Caco-2 (cell line): ENCODE measurements around the gene FHOD1. TPM values are rescaled to one million over a fixed set of nuclear protein-coding genes. Genes with fewer than 3 reads are reported as not detected.
A peak's percentile ranks its signal among the peaks of the same experiment; 100 is the strongest.

Experiments
- BruUV-seq: library from RNA; stranded (reverse); fragments of 400-500 nt; replicated peaks from 2 replicates; lab custom pipeline; 2021; lab: Mats Ljungman, UMichigan
- CTCF ChIA-PET: fragments of 300-600 bp; sonication (Branson Sonifier 250); formaldehyde crosslinking; loops from one replicate; lab custom pipeline; 2022; ENCODE audit warnings: antibody characterized with exemption; lab: Charles Lee
- POLR2A ChIA-PET: fragments of 300-600 bp; sonication (Branson Sonifier 250); formaldehyde crosslinking; loops from one replicate; lab custom pipeline; 2022; ENCODE audit warnings: antibody characterized with exemption; lab: Charles Lee
- DNase-seq, 2 experiments: peaks; one replicate each; pipeline versions ENCODE4 v3.0.0 to v3.0.0-alpha.2; 2020 to 2022
- H3K27me3 ChIP-seq: replicated peaks from 2 replicates; pipeline ENCODE4 v1.6.0; 2011; ENCODE audit warnings: low read length; ENCODE audit not compliant: control insufficient read depth, insufficient read depth
- H3K36me3 ChIP-seq: 2 replicates; pipeline ENCODE4 v1.5.1; 2011; ENCODE audit warnings: low read length; ENCODE audit not compliant: control insufficient read depth, insufficient read depth
- H3K4me1 ChIP-seq: fragments of 250-450 bp; sonication (Bioruptor Pico); 2 replicates; pipeline ENCODE4 v1.5.1; 2020; ENCODE audit warnings: mild to moderate bottlenecking
- H3K4me3 ChIP-seq: 2 replicates; pipeline ENCODE4 v1.5.1; 2011; ENCODE audit warnings: low read depth, mild to moderate bottlenecking, control low read depth, low read length
- H3K9me3 ChIP-seq: fragments of 250-450 bp; sonication (Bioruptor Pico); 2 replicates; pipeline ENCODE4 v1.5.1; 2020; ENCODE audit warnings: mild to moderate bottlenecking, moderate library complexity
- H3K27ac Mint-ChIP-seq: one replicate; pipeline ENCODE4 v1.8.0; 2022; ENCODE audit warnings: mixed read lengths; ENCODE audit not compliant: unreplicated experiment
- H3K27me3 Mint-ChIP-seq: one replicate; pipeline ENCODE4 v1.8.0; 2022; ENCODE audit warnings: mixed read lengths; ENCODE audit not compliant: insufficient read depth, unreplicated experiment
- H3K36me3 Mint-ChIP-seq: one replicate; pipeline ENCODE4 v1.8.0; 2022; ENCODE audit warnings: mild to moderate bottlenecking, mixed read lengths; ENCODE audit not compliant: insufficient read depth, unreplicated experiment
- H3K4me1 Mint-ChIP-seq: one replicate; pipeline ENCODE4 v1.8.0; 2022; ENCODE audit warnings: low read depth, mixed read lengths; ENCODE audit not compliant: unreplicated experiment
- H3K4me3 Mint-ChIP-seq: one replicate; pipeline ENCODE4 v1.8.0; 2022; ENCODE audit warnings: mild to moderate bottlenecking, moderate library complexity, mixed read lengths; ENCODE audit not compliant: unreplicated experiment
- H3K9me3 Mint-ChIP-seq: one replicate; pipeline ENCODE4 v1.8.0; 2022; ENCODE audit warnings: mixed read lengths; ENCODE audit not compliant: unreplicated experiment
- intact Hi-C: fragments of 100-400 bp; cut with micrococcal nuclease; formaldehyde crosslinking; loops from one replicate; pipeline ENCODE4 v1.10.0; 2022; ENCODE audit not compliant: unreplicated experiment
- total RNA-seq: library from RNA; stranded (reverse); gene quantifications from 2 replicates; pipeline ENCODE4 v1.2.3, GENCODE V29; 2022
- TF ChIP-seq, protein P1 (sequence below), 2 experiments: fragments of 200-600 bp in 1 of 2; IDR thresholded peaks; 1 replicate in 1 of 2; 2 replicates in 1 of 2; pipeline versions ENCODE4 v1.5.1 to v1.8.0; 2011 to 2022; ENCODE audit warnings: antibody characterized with exemption in 1 of 2, control low read depth in 1 of 2, inconsistent platforms in 1 of 2, low read depth in 1 of 2, low read length in 1 of 2, mild to moderate bottlenecking in 1 of 2, moderate library complexity in 1 of 2; ENCODE audit not compliant: insufficient read depth in 1 of 2, severe bottlenecking in 1 of 2, unreplicated experiment in 1 of 2

Gene FHOD1
- total RNA-seq, 1 experiment from 2014 or later = 69.0 TPM

DNA sequence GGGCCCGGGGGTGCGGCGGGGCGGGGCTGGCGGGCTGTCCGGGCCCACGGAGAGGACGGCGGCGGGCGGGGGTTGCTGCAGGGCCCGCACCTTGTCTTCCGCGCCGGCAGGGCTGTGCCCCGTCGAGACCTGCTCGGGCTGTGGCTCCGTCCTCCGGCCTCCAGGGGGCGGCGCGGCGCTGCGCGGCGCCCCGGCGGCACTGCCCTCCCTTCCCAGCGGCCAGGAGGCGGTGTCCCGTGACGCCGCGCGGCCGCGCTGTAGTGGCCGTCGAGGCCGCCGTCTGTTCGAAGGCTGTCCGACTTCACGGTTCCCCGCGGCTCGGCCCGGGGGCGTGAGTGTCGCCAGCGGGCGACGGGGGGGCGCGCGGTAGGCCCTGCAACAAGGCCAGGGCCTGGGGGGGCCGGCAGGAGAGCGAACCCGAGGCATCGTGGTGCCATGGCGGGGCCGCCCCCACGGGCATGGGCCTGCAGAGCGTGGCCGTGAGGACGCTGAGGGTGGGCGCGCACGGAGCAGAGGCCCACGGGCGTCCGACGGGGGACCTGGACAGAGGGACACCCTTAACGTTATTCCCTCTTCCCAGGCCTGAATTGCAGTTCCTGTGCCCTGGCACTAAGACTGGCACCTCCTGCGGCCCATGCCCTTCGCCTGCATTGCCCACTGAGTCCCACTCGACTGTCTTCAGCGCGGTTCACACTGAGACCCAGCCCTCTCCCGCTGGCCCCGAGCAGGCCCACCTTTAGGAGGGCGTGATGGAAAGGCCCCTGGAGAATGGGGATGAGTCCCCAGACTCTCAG, 32.2 kb upstream of the FHOD1 start, which contains the start of gene PLEKHG4:
TSS of gene PLEKHG4 (plus strand) at position 237 of the 794 bp plus-strand sequence. CDS start at position 750, 513 bp downstream.
- peak; percentile 85 to 93 for DNase-seq
- BruUV-seq = TSS peak; percentile 55
- peaks cover 7% of the 10 kb centered on the region for H3K4me1 Mint-ChIP-seq
- Histone ChIP-seq H3K27me3 (no peaks in the 10 kb centered on the region), H3K4me1 (peaks cover 20% of the 10 kb centered on the region), H3K4me3 (peak within 1 kb of the TSS; percentile 88), H3K9me3 (no peaks in the 10 kb centered on the region), H3K36me3 (peaks cover 3% of the 10 kb centered on the region; the same call in 1 of the 2 replicates)
- no peaks in the 10 kb centered on the region for H3K9me3 Mint-ChIP-seq
- POLR2A ChIA-PET = interaction anchor here (0.6 to 1.6 kb wide), 2 partner anchors 19 to 33 kb away, joined by 3 to 5 read pairs; no protein-coding TSS in a partner anchor
- CTCF ChIA-PET = interaction anchor here (0.6 to 1.3 kb wide), 3 partner anchors 11 to 60 kb away, joined by 3 read pairs; no protein-coding TSS in a partner anchor
- H3K27me3 Mint-ChIP-seq = no peaks in the 10 kb centered on the region
- intact Hi-C loops = loop anchor here (2.0 to 5.0 kb wide), 3 partner anchors 19 to 168 kb away; no protein-coding TSS in a partner anchor
- H3K4me3 Mint-ChIP-seq = peak within 1 kb of the TSS; percentile 84
- TF ChIP-seq, protein P1, sequence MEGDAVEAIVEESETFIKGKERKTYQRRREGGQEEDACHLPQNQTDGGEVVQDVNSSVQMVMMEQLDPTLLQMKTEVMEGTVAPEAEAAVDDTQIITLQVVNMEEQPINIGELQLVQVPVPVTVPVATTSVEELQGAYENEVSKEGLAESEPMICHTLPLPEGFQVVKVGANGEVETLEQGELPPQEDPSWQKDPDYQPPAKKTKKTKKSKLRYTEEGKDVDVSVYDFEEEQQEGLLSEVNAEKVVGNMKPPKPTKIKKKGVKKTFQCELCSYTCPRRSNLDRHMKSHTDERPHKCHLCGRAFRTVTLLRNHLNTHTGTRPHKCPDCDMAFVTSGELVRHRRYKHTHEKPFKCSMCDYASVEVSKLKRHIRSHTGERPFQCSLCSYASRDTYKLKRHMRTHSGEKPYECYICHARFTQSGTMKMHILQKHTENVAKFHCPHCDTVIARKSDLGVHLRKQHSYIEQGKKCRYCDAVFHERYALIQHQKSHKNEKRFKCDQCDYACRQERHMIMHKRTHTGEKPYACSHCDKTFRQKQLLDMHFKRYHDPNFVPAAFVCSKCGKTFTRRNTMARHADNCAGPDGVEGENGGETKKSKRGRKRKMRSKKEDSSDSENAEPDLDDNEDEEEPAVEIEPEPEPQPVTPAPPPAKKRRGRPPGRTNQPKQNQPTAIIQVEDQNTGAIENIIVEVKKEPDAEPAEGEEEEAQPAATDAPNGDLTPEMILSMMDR (IDR thresholded peaks at IDR 0.05; ENCODE audit: insufficient read depth in 1 of 2, low read depth in 1 of 2, low read length in 1 of 2, severe bottlenecking in 1 of 2, unreplicated experiment in 1 of 2) = peak; percentile 63 to 94
- H3K27ac Mint-ChIP-seq = peak within 1 kb of the TSS; percentile 66
- H3K36me3 Mint-ChIP-seq = peaks cover 12% of the 10 kb centered on the region

DNA sequence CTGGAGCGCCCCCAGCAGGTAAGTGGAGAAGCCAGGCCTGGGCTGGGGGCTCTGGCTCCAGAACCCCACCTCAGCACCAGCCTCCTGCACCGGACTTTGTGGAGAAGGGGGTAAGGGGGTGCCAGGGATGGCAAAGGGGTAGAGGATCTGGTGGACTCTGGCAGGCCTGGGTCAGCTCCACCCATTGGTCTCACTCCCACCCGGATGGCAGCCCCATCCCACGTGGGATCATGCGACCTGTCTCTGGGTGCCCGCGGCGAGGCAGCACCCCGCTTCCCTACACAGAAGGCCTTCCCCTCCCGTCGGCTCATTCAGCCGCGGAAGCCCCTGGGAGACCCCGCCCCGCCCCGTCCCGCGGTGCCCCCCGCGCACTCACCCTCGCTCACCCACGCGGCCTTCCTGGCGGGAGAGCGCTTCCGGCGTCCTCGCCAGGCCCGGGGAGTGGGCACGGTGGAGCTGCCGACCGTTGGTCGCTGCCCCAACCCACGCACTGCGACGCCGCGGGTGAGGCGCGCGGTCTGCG, 31.6 kb upstream of the FHOD1 start:
- peak; percentile 63 to 64 for DNase-seq
- BruUV-seq = no TSS peak

More for the DNA sequence above, 31.6 kb upstream of the FHOD1 start:
- POLR2A ChIA-PET = interaction anchor here (0.6 to 1.6 kb wide), 3 partner anchors 11 to 32 kb away, joined by 3 to 5 read pairs (median 3); no protein-coding TSS in a partner anchor
- CTCF ChIA-PET = interaction anchor here (0.6 to 1.3 kb wide), 4 partner anchors 19 to 60 kb away, joined by 3 to 11 read pairs (median 4); no protein-coding TSS in a partner anchor
- Mint-ChIP-seq H3K4me1 (peaks cover 7% of the 10 kb centered on the region), H3K36me3 (peaks cover 10% of the 10 kb centered on the region), H3K27me3 (no peaks in the 10 kb centered on the region), H3K9me3 (no peaks in the 10 kb centered on the region), H3K4me3 (peak overlapping the region; percentile 84), H3K27ac (peak overlapping the region; percentile 66)
- intact Hi-C loops = loop anchor here (2.0 to 5.0 kb wide), 3 partner anchors 18 to 168 kb away; no protein-coding TSS in a partner anchor
- Histone ChIP-seq H3K36me3 (peaks cover 2% of the 10 kb centered on the region; the same call in 1 of the 2 replicates), H3K4me3 (peak overlapping the region; percentile 88), H3K27me3 (no peaks in the 10 kb centered on the region), H3K4me1 (peaks cover 20% of the 10 kb centered on the region), H3K9me3 (no peaks in the 10 kb centered on the region)
- TF ChIP-seq, protein P1 (IDR thresholded peaks at IDR 0.05; ENCODE audit: insufficient read depth in 1 of 2, low read depth in 1 of 2, low read length in 1 of 2, severe bottlenecking in 1 of 2, unreplicated experiment in 1 of 2) = peak; percentile 33 to 75
